NOMO-1 (cell line): ENCODE measurements around the gene ICA1L.
"Not testable (repeated sequence)": the region's sequence is repeated elsewhere in the genome, so short reads cannot be mapped to it uniquely, and the experiment has no call there.

Experiments
- DNase-seq, 2 experiments: peaks; one replicate each; lab custom pipeline; 2025; ENCODE audit not compliant: unreplicated experiment in 2 of 2; lab: John Stamatoyannopoulos, UW

Gene ICA1L

GRCh38 chr2:202871300-202872141 is at the start of gene ICA1L:
Gene ICA1L, minus strand, starts transcription at chr2:202871766. Its CDS starts 42,757 bp downstream, at chr2:202829009.
- DNase-seq, result peak; percentile 38 to 42

GRCh38 chr2:202918860-202919259 is 47.3 kb upstream of the ICA1L start:
- DNase-seq, result no peak

- not testable (repeated sequence) for DNase-seq
Measured at GRCh38 chr2:202912342-202913201, 41.0 kb upstream of the ICA1L start.

GRCh38 chr2:202911512-202912341 is 40.2 kb upstream of the ICA1L start, which contains the start of the genes CARF and WDR12:
Gene CARF, plus strand, starts transcription at chr2:202912275. Its CDS starts 29,628 bp downstream, at chr2:202941903.
Gene WDR12, minus strand, starts transcription at chr2:202911673. Its CDS starts 197 bp downstream, at chr2:202911476.
- peak; percentile 85 to 95 for DNase-seq

- DNase-seq, result no peak
Measured at GRCh38 chr2:202911203-202911511, 39.6 kb upstream of the ICA1L start.

- DNase-seq, result no peak
Measured at GRCh38 chr2:202910698-202911097, 39.1 kb upstream of the ICA1L start.

GRCh38 chr2:202910250-202910649 is 38.7 kb upstream of the ICA1L start:
- DNase-seq, result not testable (repeated sequence)

- DNase-seq, result peak; percentile 44 to 82
Measured at GRCh38 chr2:202909394-202910192, 38.0 kb upstream of the ICA1L start.

GRCh38 chr2:202908186-202908585 is 36.6 kb upstream of the ICA1L start:
- DNase-seq, result no peak

GRCh38 chr2:202905507-202905906 is 33.9 kb upstream of the ICA1L start:
- not testable (repeated sequence) for DNase-seq

GRCh38 chr2:202885190-202885589 is 13.6 kb upstream of the ICA1L start:
- no peak for DNase-seq

- DNase-seq, result no peak
Measured at GRCh38 chr2:202883987-202884675, 12.6 kb upstream of the ICA1L start.

- DNase-seq, result no peak
Measured at GRCh38 chr2:202881570-202881969, 10.0 kb upstream of the ICA1L start.

GRCh38 chr2:202877699-202878098 is 6.1 kb upstream of the ICA1L start:
- no peak for DNase-seq

GRCh38 chr2:202870431-202871299 is 901 bp downstream of the ICA1L start:
- DNase-seq, result peak; percentile 31 to 63

- DNase-seq, result no peak
Measured at GRCh38 chr2:202861987-202862386, 9.6 kb downstream of the ICA1L start.

GRCh38 chr2:202858601-202859000 is 13.0 kb downstream of the ICA1L start:
- DNase-seq, result no peak

- not testable (repeated sequence) for DNase-seq
Measured at GRCh38 chr2:202849343-202849742, 22.2 kb downstream of the ICA1L start.
